Measurements from ENCODE around the gene ELP5.
A peak's percentile ranks its signal among the peaks of the same experiment; 100 is the strongest.
"Not testable (repeated sequence)": the region's sequence is repeated elsewhere in the genome, so short reads cannot be mapped to it uniquely, and the experiment has no call there.

Gene ELP5

DNA sequence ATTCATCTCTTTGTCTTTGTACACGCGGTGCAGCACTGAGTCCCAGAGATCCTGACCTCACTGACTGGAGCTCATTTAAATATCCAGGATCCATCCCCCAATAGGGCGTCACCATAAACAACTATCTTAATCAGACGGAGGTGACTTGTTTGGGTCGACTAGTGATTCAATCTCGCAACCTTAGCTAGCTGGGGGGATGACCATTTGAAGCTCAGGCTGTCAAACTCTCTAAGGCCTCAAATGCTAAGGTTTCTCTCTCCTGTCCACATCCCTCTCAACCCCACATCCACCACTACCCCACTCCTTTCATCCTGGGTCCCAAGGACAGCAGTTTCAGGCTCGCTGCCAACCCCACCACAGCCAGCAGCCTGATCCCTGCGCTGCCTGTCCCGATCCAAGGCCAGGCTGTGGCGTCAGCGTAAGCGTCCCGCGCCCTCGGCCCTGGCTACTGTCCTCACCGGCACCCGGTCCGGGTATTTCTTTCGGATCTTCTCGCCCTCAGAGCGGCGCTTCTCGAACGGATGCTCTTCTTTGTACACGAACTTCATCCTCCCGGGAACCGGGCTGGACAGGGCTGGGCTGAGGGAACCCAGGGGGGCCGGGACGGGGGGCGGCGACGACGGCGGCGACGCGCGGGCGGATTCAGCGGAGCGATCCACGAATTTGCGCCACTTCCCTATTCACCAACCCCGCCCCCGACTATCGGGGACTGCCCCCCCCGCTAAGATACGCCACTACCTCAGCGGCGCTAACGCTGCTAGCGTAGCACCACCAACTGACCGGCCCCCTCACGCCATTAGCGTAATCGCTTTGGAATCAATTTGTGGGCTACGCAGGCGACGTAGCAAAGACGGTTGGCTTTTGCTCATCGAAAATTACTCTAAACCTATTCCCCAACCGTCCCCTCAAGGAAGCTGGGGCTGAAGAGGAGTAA, 10.0 kb upstream of the ELP5 start, which contains the start of gene GABARAP:
Gene GABARAP (minus strand): TSS at position 667 of the 934 bp plus-strand sequence. CDS start 119 bp downstream, at position 548.
- TF ChIP-seq CTCF (IDR thresholded peaks at IDR 0.05; ENCODE audit: borderline replicate concordance, insufficient read depth, low read depth, low read length): no peak
- peak within 1 kb of the TSS; percentile 73 for H3K4me3 ChIP-seq (ENCODE audit: low read depth, low read length)

DNA sequence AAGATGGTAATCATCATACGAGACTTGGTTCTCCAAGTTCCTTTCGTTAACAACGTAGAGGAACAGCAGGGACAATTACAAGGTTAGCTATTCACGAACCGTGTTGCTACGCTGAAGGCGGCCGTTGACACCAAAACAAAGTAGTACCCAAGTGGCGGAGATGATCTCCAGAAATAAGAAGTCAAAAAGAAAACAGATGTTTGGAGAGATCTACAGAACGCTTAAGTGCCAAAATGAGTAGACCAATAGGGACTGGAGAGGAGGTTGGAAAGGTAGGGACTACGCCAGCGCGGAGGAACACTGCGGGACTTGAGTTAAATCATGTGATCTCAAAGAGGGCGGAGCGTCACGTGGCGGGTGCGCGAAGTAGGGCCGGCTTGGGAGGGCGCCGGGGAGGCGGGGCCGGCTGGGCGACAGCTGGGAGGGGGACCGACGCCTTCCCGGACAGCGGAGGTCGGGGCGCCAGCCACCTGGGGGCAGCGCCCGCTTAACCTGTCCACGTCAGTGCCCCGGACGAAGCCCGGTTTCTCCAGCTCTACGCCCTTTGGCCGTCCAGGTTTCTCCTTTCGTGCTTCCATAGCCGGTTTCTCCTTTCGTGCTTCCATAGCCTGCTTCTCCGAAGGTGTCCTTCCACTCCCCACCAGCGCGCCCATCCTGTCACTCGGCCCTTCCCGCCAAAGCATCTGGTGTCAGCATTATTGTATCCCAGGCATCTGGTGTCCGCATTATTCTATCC, 9.1 kb upstream of the ELP5 start:
- H3K4me3 ChIP-seq (ENCODE audit: low read depth, low read length): peak overlapping the region; percentile 73
- TF ChIP-seq CTCF (IDR thresholded peaks at IDR 0.05; ENCODE audit: borderline replicate concordance, insufficient read depth, low read depth, low read length): 0 out of 2 replicates have a peak, but pooled peaks have one; percentile 4

DNA sequence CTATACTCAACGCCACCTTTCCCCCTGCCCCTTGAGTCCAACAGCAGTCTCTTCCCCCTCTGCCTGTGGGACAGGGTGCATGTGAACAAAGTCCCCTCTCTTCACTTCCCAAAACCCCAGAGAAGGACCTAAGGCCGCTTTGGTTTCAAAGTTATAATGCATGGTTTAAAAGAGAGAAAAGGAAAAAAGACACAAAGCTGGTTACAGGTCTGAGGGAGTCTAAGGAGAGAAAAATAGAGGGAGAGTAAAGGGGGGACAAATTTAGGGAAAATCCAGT, 8.6 kb upstream of the ELP5 start:
- TF ChIP-seq CTCF (IDR thresholded peaks at IDR 0.05; ENCODE audit: borderline replicate concordance, insufficient read depth, low read depth, low read length): no peak
- H3K4me3 ChIP-seq (ENCODE audit: low read depth, low read length): peak overlapping the region; percentile 73

DNA sequence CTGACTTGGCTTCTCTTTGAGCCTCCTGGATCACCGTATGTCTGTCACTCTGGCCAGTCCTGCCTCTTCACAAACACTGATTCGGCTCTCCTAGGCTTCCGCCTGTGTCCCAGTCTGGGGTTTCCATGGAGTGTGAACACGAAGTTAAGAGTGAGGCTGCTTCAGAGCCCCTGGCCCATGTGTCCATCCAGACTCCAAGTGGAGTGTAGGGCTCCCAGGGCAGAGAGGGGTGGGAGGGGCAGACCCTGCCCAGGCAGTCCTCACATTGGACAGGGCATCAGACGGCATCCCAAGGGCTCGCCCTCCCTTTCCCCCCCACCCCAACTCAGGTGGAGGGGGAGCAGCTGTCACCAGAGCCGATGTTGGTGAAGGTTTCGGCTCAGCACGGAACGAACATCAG, 8.2 kb upstream of the ELP5 start:
- H3K4me3 ChIP-seq (ENCODE audit: low read depth, low read length): not testable (repeated sequence)

DNA sequence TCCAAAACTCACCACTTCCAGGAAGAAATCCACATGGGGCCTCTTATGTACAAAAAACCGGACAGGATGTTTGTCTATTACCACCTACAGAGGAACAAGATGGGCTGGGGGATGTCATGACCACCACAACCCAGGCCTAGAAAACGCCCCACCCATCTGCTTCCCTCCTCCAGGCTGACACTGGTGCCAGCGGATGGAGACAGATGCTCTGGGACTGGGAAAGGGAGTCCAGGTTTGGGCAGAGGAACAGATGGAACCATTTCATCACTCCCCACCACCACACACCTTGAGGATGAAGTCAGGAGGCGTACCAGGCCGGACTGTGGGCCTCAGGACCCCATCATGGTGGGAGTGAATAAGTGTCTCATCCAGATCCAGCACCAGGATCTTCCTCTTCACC, 5.2 kb upstream of the ELP5 start:
- H3K4me3 ChIP-seq (ENCODE audit: low read depth, low read length): no peak overlapping the region
- no peak for TF ChIP-seq CTCF (IDR thresholded peaks at IDR 0.05; ENCODE audit: borderline replicate concordance, insufficient read depth, low read depth, low read length)

- TF ChIP-seq CTCF (IDR thresholded peaks at IDR 0.05; ENCODE audit: borderline replicate concordance, insufficient read depth, low read depth, low read length): no peak
- no peak overlapping the region for H3K4me3 ChIP-seq (ENCODE audit: low read depth, low read length)
Observed at GRCh38 chr17:7248796-7249195, 3.2 kb upstream of the ELP5 start.

- no peak for TF ChIP-seq CTCF (IDR thresholded peaks at IDR 0.05; ENCODE audit: borderline replicate concordance, insufficient read depth, low read depth, low read length)
- H3K4me3 ChIP-seq (ENCODE audit: low read depth, low read length): no peak overlapping the region
Observed at GRCh38 chr17:7249214-7249613, 2.8 kb upstream of the ELP5 start.
